GM10248 (cell line): ENCODE data around the gene TGFBR3.

Experiments used
- CTCF ChIA-PET: fragments of 300-600 bp; sonication (Branson Sonifier 250); formaldehyde crosslinking; extraction: SDS; loops from one replicate; lab custom pipeline; 2021; ENCODE audit warnings: antibody characterized with exemption; lab: Yijun Ruan, JAX
- POLR2A ChIA-PET: fragments of 350-650 bp; sonication (Branson Sonifier 250); formaldehyde crosslinking; extraction: SDS; loops from one replicate; lab custom pipeline; 2020; ENCODE audit warnings: antibody characterized with exemption; lab: Yijun Ruan, JAX
- DNase-seq: peaks from one replicate; pipeline ENCODE4 v3.0.0; 2012; ENCODE audit errors: extremely low spot score
- TF ChIP-seq, protein P1 (sequence below): IDR thresholded peaks from 2 replicates; pipeline ENCODE4 v1.5.1; 2012; ENCODE audit warnings: mild to moderate bottlenecking, low read depth; ENCODE audit errors: extremely low read depth, missing control alignments, control extremely low read depth

TGFBR3 gene

DNA sequence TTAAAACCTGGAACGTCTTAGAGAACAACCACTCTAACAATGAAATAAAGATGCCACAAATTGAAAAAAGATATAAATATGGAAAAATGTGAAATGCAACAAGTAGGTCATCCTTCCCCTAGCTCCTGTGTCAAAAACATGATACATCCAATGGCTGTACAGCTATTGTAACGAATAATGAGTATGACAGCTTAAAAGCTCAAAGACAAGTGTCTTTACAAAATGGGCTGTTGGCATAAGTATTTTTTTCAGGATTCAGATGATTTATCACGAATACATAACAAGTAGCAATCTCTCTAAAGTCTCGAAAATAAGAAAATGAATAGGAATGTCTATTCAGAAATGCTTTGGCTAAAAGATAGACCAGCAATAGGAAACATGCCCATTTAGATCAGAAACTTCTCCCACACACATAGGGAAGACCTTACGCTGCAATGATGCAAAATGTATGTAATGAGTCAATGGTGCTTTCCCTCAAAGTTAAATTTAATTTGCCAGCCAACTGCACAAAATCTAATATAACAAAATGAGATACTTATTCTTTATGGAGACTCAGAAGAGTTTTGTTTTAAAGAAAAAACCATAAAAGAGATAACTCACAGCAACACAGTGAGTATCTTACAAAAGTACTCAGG is 8.3 kb downstream of the TGFBR3 start:
- ChIA-PET CTCF (interaction anchor here (1.1 kb wide), 1 partner anchor 60 kb away, joined by 3 read pairs; no protein-coding TSS in a partner anchor), POLR2A (interaction anchor here (0.7 kb wide), 1 partner anchor 1187 kb away, joined by 6 read pairs; no protein-coding TSS in a partner anchor)
- TF ChIP-seq, protein P1, sequence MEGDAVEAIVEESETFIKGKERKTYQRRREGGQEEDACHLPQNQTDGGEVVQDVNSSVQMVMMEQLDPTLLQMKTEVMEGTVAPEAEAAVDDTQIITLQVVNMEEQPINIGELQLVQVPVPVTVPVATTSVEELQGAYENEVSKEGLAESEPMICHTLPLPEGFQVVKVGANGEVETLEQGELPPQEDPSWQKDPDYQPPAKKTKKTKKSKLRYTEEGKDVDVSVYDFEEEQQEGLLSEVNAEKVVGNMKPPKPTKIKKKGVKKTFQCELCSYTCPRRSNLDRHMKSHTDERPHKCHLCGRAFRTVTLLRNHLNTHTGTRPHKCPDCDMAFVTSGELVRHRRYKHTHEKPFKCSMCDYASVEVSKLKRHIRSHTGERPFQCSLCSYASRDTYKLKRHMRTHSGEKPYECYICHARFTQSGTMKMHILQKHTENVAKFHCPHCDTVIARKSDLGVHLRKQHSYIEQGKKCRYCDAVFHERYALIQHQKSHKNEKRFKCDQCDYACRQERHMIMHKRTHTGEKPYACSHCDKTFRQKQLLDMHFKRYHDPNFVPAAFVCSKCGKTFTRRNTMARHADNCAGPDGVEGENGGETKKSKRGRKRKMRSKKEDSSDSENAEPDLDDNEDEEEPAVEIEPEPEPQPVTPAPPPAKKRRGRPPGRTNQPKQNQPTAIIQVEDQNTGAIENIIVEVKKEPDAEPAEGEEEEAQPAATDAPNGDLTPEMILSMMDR, result no peak
- peak; percentile 29 for DNase-seq

DNA sequence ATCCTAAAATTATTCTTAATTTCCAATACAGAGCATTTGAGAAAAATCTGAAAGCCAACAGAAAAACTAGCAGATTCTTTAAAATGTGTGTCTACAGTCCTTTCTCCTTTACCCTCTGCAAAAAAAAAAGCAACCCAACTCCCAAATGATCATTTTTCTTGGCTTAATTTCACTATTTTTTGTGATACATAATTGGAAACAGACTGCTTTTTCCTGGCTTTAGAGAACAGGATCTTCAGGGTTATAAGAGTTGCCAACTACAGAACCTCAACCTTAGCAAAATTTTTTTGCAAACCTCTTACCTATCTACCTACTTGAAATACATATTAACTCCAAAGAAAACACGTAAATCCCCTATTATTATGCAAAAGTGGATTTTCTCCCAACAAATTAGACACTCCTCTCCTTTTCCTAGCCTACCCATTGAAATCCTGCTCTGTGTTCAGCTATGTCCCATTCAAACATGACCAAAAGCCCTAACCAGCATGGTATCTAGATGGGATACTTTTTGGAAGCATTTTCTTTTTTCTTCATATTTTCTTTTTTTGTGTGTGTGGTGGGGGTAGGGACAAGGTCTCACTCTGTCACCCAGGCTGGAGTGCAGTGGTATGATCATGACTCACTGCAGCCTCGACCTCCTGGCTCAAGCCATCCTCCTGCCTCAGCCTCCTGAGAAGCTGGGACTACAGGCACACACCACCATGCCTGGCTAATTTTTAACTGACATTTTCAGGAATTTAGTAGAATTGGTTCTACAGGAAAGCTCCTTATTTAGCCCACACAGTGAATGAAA is 9.0 kb downstream of the TGFBR3 start:
- CTCF ChIA-PET, result interaction anchor here (1.1 kb wide), 1 partner anchor 59 kb away, joined by 3 read pairs; no protein-coding TSS in a partner anchor
- POLR2A ChIA-PET, result no interaction called here
- no peak for DNase-seq
- TF ChIP-seq, protein P1, result no peak

DNA sequence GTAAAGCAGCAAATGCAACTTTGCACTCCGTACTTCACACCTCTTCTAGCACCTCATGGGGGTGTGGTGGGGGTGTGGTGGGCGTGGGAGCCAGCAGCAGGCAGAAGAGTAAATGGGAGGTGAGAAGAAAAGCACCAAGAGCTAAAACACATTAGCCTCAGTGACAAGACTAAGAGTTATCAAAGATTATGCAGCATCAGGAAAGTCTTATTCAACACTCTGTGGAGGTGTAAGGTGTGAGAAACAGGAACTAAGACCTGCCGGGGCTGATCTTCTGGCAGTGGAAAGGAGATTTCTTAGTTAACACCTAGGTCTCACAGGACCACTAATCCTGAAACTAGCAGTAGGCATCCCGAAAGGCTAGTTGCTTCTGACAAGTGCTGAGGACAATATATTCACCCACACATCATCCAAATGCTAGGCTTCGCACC is 9.9 kb downstream of the TGFBR3 start:
- TF ChIP-seq, protein P1, result no peak
- POLR2A ChIA-PET, result interaction anchor here (1.0 kb wide), 1 partner anchor 10 kb away, joined by 3 read pairs; the partner anchor contains the start of gene TGFBR3
- DNase-seq, result peak; percentile 78
- CTCF ChIA-PET, result interaction anchor here (8.7 kb wide), 1 partner anchor 9 kb away, joined by 70 read pairs; the partner anchor contains the start of gene TGFBR3

DNA sequence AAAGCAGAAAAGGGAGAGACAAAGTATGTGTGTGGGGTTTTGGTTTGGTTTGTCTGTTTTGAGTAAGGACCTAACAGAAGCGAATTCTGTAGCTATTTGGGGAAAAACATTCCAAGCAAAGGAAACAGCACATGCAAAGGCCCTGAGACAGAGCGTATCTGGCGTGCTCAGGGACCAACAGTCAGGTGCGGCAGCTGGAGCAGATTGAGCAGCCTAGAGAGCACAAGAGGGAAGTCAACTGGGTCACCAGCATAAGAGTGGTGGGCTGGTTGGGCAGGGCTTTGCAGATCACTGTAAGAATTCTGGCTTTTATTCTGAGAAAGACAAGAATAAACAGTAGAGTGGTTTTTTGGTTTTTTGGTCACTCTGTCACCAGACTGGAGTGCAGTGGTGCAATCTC is 11.8 kb downstream of the TGFBR3 start:
- ChIA-PET CTCF (interaction anchor here (1.4 to 8.7 kb wide), 2 partner anchors 10 to 11 kb away, joined by 4 to 70 read pairs; partner anchors contain the start of gene TGFBR3), POLR2A (no interaction called here)
- DNase-seq, result no peak
- TF ChIP-seq, protein P1, result no peak

DNA sequence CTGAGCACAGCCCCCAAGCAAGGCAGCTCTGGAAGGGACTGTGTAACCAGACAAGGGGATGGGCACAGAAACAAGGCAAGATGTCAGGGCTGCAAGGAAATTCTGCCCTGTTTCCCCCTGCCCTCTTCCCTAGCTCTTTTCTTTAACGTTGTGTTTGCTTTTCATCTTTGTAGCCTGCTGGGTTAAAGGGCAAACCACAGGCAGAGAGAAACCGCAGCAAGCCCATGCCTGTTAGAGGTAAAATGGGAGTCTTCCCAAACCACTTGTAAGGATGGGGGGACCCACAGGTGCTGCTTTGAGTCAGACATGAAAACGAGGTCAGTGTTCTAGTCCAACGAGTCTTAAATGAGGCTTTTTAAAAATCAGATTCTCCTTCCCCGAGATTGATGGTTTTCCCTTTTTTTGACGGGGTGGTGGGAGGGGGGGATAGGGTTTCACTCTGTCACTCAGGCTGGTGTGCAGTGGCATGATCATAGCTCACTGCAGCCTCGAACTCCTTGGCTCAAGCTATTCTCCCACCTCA is 13.3 kb downstream of the TGFBR3 start:
- ChIA-PET POLR2A (no interaction called here), CTCF (interaction anchor here (0.8 to 8.7 kb wide), 5 partner anchors 13 to 343 kb away, joined by 3 to 70 read pairs (median 5); partner anchors contain the start of gene TGFBR3)
- no peak for DNase-seq
- TF ChIP-seq, protein P1, result no peak

DNA sequence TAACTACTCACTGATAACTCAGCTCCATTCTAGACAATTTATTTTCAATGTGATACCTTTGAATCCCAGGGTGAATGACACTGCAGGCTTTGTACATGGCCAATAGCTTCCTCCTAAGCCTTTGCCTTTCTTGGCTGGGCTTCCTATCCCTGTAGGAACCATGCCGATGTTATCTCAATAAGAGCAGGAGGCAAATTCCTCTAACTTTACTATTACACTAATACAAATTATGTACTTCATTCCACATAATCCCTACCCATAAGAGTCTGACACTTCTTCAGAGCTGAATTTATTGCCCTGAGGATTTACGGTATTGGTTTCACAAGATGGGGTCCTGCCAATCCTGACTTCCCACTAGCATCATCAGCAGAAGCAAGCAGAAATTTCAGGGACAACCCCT is 14.0 kb downstream of the TGFBR3 start:
- DNase-seq, result no peak
- CTCF ChIA-PET, result interaction anchor here (0.8 to 8.7 kb wide), 7 partner anchors 9 to 342 kb away, joined by 3 to 70 read pairs (median 4); partner anchors contain the start of gene TGFBR3
- TF ChIP-seq, protein P1, result no peak
- POLR2A ChIA-PET, result no interaction called here
